Neural progenitor cell (in vitro differentiated cells): ENCODE results near the gene GPR65. TPM values are rescaled to one million over a fixed set of nuclear protein-coding genes. Genes with fewer than 3 reads are reported as not detected.

ENCODE experiments used
- DNase-seq: peaks from one replicate; pipeline ENCODE4 v3.0.0-alpha.2; 2016; ENCODE audit warnings: low spot score
- H2AFZ ChIP-seq: fragments of 200-600 bp; sonication (generic); replicated peaks from 2 replicates; pipeline ENCODE4 v1.6.1; 2016; ENCODE audit warnings: antibody characterized with exemption
- H3F3A ChIP-seq: fragments of 200-600 bp; sonication (generic); 2 replicates; pipeline ENCODE4 v1.6.1; 2016; ENCODE audit warnings: antibody characterized with exemption, low read depth
- H3K27ac ChIP-seq: fragments of 200-600 bp; sonication (generic); 2 replicates; pipeline ENCODE4 v1.5.1; 2016; ENCODE audit warnings: mild to moderate bottlenecking
- H3K27me3 ChIP-seq: fragments of 200-600 bp; sonication (generic); 2 replicates; pipeline ENCODE4 v1.6.1; 2016; ENCODE audit warnings: mild to moderate bottlenecking, moderate library complexity
- H3K36me3 ChIP-seq: fragments of 200-600 bp; sonication (generic); 2 replicates; pipeline ENCODE4 v1.5.1; 2016
- H3K4me1 ChIP-seq: fragments of 200-600 bp; sonication (generic); 2 replicates; pipeline ENCODE4 v1.6.1; 2016; ENCODE audit warnings: mixed run types
- H3K4me2 ChIP-seq: fragments of 200-600 bp; sonication (generic); 2 replicates; pipeline ENCODE4 v1.6.1; 2016
- H3K4me3 ChIP-seq: fragments of 200-600 bp; sonication (generic); 2 replicates; pipeline ENCODE4 v1.5.1; 2016
- H3K79me2 ChIP-seq: fragments of 200-600 bp; sonication (generic); 2 replicates; pipeline ENCODE4 v1.6.1; 2016; ENCODE audit warnings: low read depth
- H3K9ac ChIP-seq: fragments of 200-600 bp; sonication (generic); 2 replicates; pipeline ENCODE4 v1.6.1; 2016
- H3K9me3 ChIP-seq: fragments of 200-600 bp; sonication (generic); 2 replicates; pipeline ENCODE4 v1.5.1; 2016; ENCODE audit warnings: low read depth
- H4K20me1 ChIP-seq: fragments of 200-600 bp; sonication (generic); 2 replicates; pipeline ENCODE4 v1.6.1; 2016; ENCODE audit warnings: low read depth
- H3K27ac Mint-ChIP-seq: 3 replicates; pipeline ENCODE4 v1.8.0; 2021; ENCODE audit warnings: mixed read lengths
- H3K27me3 Mint-ChIP-seq: 2 replicates; pipeline ENCODE4 v1.8.0; 2022; ENCODE audit warnings: low read depth, mild to moderate bottlenecking, inconsistent platforms, moderate library complexity, mixed read lengths; ENCODE audit not compliant: insufficient read depth
- H3K36me3 Mint-ChIP-seq: 3 replicates; pipeline ENCODE4 v1.8.0; 2021; ENCODE audit warnings: mixed read lengths
- H3K4me1 Mint-ChIP-seq: 3 replicates; pipeline ENCODE4 v1.8.0; 2021; ENCODE audit warnings: mixed read lengths
- H3K4me3 Mint-ChIP-seq: 3 replicates; pipeline ENCODE4 v1.8.0; 2021; ENCODE audit warnings: mild to moderate bottlenecking, moderate library complexity, mixed read lengths
- H3K9me3 Mint-ChIP-seq: 3 replicates; pipeline ENCODE4 v1.8.0; 2020; ENCODE audit warnings: mixed read lengths
- CTCF ChIP-seq: fragments of 200-600 bp; sonication (generic); IDR thresholded peaks from 2 replicates; pipeline ENCODE4 v1.5.1; 2017; ENCODE audit warnings: antibody characterized with exemption, mild to moderate bottlenecking
- EZH2 ChIP-seq: fragments of 200-600 bp; sonication (generic); IDR thresholded peaks from 2 replicates; pipeline ENCODE4 v1.6.1; 2017; ENCODE audit warnings: antibody characterized with exemption, mild to moderate bottlenecking, moderate library complexity
- EZH2phosphoT487 ChIP-seq: fragments of 200-600 bp; sonication (generic); IDR thresholded peaks from 2 replicates; pipeline ENCODE4 v1.6.1; 2017; ENCODE audit warnings: antibody characterized with exemption
- total RNA-seq: library from RNA; depleted of rRNA; stranded (reverse); fragments of >200 nt; gene quantifications from 2 replicates; pipeline ENCODE4 v1.2.3, GENCODE V29; 2015; ENCODE audit warnings: low replicate concordance

The GPR65 gene
- total RNA-seq, 1 donor from 2014 or later: not detected

GRCh38 chr14:88040146-88040545 is 35.2 kb downstream of the GPR65 start:
- no peaks in the 10 kb centered on the region for H3K27me3 ChIP-seq
- Mint-ChIP-seq H3K9me3 (peaks cover 4% of the 10 kb centered on the region), H3K27ac (no peak overlapping the region), H3K4me1 (peaks cover 23% of the 10 kb centered on the region), H3K27me3 (no peaks in the 10 kb centered on the region), H3K4me3 (no peak overlapping the region), H3K36me3 (no peaks in the 10 kb centered on the region)
- no peak overlapping the region for H2AFZ ChIP-seq
- H3K36me3 ChIP-seq: no peaks in the 10 kb centered on the region
- DNase-seq: no peak
- H4K20me1 ChIP-seq: no peaks in the 10 kb centered on the region
- H3K79me2 ChIP-seq: no peaks in the 10 kb centered on the region
- no peaks in the 10 kb centered on the region for H3F3A ChIP-seq
- no peak for TF ChIP-seq CTCF
- TF ChIP-seq EZH2: no peak
- TF ChIP-seq EZH2phosphoT487: no peak
- no peak overlapping the region for H3K27ac ChIP-seq
- no peak overlapping the region for H3K4me3 ChIP-seq
- H3K4me2 ChIP-seq: no peak overlapping the region
- H3K4me1 ChIP-seq: peaks cover 15% of the 10 kb centered on the region
- H3K9ac ChIP-seq: no peak overlapping the region
- no peaks in the 10 kb centered on the region for H3K9me3 ChIP-seq

- Histone ChIP-seq H3K27me3 (no peaks in the 10 kb centered on the region), H3K79me2 (no peaks in the 10 kb centered on the region), H3K4me3 (no peak overlapping the region), H3F3A (no peaks in the 10 kb centered on the region), H3K27ac (no peak overlapping the region), H4K20me1 (no peaks in the 10 kb centered on the region), H3K9me3 (no peaks in the 10 kb centered on the region), H2AFZ (no peak overlapping the region), H3K9ac (no peak overlapping the region), H3K4me2 (no peak overlapping the region), H3K36me3 (no peaks in the 10 kb centered on the region), H3K4me1 (no peaks in the 10 kb centered on the region)
- Mint-ChIP-seq H3K4me3 (no peak overlapping the region), H3K4me1 (no peaks in the 10 kb centered on the region), H3K27ac (no peak overlapping the region), H3K36me3 (no peaks in the 10 kb centered on the region), H3K27me3 (peaks cover 2% of the 10 kb centered on the region), H3K9me3 (no peaks in the 10 kb centered on the region)
- no peak for DNase-seq
- TF ChIP-seq CTCF (no peak), EZH2phosphoT487 (no peak), EZH2 (no peak)
Measured at GRCh38 chr14:88043529-88044443, 38.9 kb downstream of the GPR65 start.

DNA sequence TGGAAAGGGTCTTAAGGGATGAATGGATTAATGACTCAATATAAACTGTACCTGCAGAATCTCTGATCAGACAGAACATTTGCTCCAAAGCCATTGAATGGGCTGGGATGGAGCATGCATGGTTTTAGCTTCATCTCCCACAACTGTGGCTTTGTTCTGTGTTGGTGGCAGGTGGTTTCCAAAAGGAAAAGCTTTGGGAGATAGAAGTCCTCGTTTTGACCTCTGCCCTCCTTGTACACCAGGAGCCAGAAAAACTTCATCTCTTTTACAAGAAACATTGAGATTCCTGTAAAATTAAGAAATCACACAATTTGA is 39.5 kb downstream of the GPR65 start:
- H3K27ac Mint-ChIP-seq: no peak overlapping the region
- Histone ChIP-seq H3K27ac (no peak overlapping the region), H3F3A (no peaks in the 10 kb centered on the region), H3K79me2 (no peaks in the 10 kb centered on the region), H3K9me3 (no peaks in the 10 kb centered on the region), H3K27me3 (no peaks in the 10 kb centered on the region), H3K4me2 (no peak overlapping the region), H3K9ac (no peak overlapping the region), H4K20me1 (no peaks in the 10 kb centered on the region), H2AFZ (no peak overlapping the region), H3K4me3 (no peak overlapping the region), H3K36me3 (no peaks in the 10 kb centered on the region), H3K4me1 (no peaks in the 10 kb centered on the region)
- H3K36me3 Mint-ChIP-seq: no peaks in the 10 kb centered on the region
- no peak for DNase-seq
- TF ChIP-seq EZH2phosphoT487 (no peak), CTCF (no peak), EZH2 (no peak)
- peaks cover 2% of the 10 kb centered on the region for H3K27me3 Mint-ChIP-seq
- H3K4me1 Mint-ChIP-seq: no peaks in the 10 kb centered on the region
- no peaks in the 10 kb centered on the region for H3K9me3 Mint-ChIP-seq
- no peak overlapping the region for H3K4me3 Mint-ChIP-seq
